Keratinocyte (primary cell): ENCODE data around the gene YY1AP1. TPM values are rescaled to one million over a fixed set of nuclear protein-coding genes. Genes with fewer than 3 reads are reported as not detected.
"Not testable (repeated sequence)": the region's sequence is repeated elsewhere in the genome, so short reads cannot be mapped to it uniquely, and the experiment has no call there.

Experiments used
- DNase-seq: peaks from one replicate; pipeline ENCODE4 v3.0.0-alpha.2; 2011; ENCODE audit warnings: low read depth, missing footprints, low spot score
- FAIRE-seq: peaks from 2 replicates; lab custom pipeline; 2011; peaks lifted over from hg19 to GRCh38; lab: Jason Lieb, UNC
- H2AFZ ChIP-seq: 2 replicates; pipeline ENCODE4 v1.6.0; 2012; ENCODE audit warnings: low read length, control low read depth, inconsistent platforms; ENCODE audit not compliant: control insufficient read depth
- H3K27ac ChIP-seq: 2 replicates; pipeline ENCODE4 v1.5.1; 2011; ENCODE audit warnings: low read length; ENCODE audit not compliant: control insufficient read depth, insufficient read depth
- H3K27me3 ChIP-seq: 3 replicates; pipeline ENCODE4 v1.6.0; 2011; ENCODE audit warnings: low read length; ENCODE audit not compliant: control insufficient read depth, insufficient read depth; ENCODE audit errors: extremely low read depth
- H3K36me3 ChIP-seq, 2 experiments: 2 replicates in 1 of 2; 3 replicates in 1 of 2; pipeline ENCODE4 v1.5.1; 2011; ENCODE audit warnings: low read length in 2 of 2, mild to moderate bottlenecking in 1 of 2; ENCODE audit not compliant: control insufficient read depth in 2 of 2, insufficient read depth in 2 of 2; ENCODE audit errors: extremely low read depth in 1 of 2
- H3K4me1 ChIP-seq: 3 replicates; pipeline ENCODE4 v1.5.1; 2011; ENCODE audit warnings: low read length; ENCODE audit not compliant: control insufficient read depth, insufficient read depth; ENCODE audit errors: extremely low read depth
- H3K4me2 ChIP-seq: 3 replicates; pipeline ENCODE4 v1.6.0; 2011; ENCODE audit warnings: low read depth, low read length; ENCODE audit not compliant: control insufficient read depth, insufficient read depth; ENCODE audit errors: extremely low read depth
- H3K4me3 ChIP-seq, 3 experiments: fragments of 200-600 bp in 1 of 3; sonication (generic) in 1 of 3; 2 replicates in 2 of 3; 3 replicates in 1 of 3; pipeline ENCODE4 v1.5.1; 2011 to 2016; ENCODE audit warnings: low read length in 3 of 3, mild to moderate bottlenecking in 3 of 3, control low read depth in 2 of 3, inconsistent platforms in 1 of 3, low read depth in 1 of 3, mixed read lengths in 1 of 3, mixed run types in 1 of 3, moderate library complexity in 1 of 3; ENCODE audit not compliant: control insufficient read depth in 2 of 3, insufficient read depth in 2 of 3; ENCODE audit errors: extremely low read depth in 1 of 3
- H3K79me2 ChIP-seq: 2 replicates; pipeline ENCODE4 v1.6.0; 2012; ENCODE audit warnings: low read length; ENCODE audit not compliant: control insufficient read depth, insufficient read depth
- H3K9ac ChIP-seq: 3 replicates; pipeline ENCODE4 v1.6.0; 2011; ENCODE audit warnings: low read length; ENCODE audit not compliant: control insufficient read depth, insufficient read depth; ENCODE audit errors: extremely low read depth
- H3K9me1 ChIP-seq: 3 replicates; pipeline ENCODE4 v1.6.0; 2011; ENCODE audit warnings: low read length; ENCODE audit not compliant: control insufficient read depth, insufficient read depth; ENCODE audit errors: extremely low read depth
- H3K9me3 ChIP-seq: 2 replicates; pipeline ENCODE4 v1.5.1; 2012; ENCODE audit warnings: low read depth, low read length; ENCODE audit not compliant: control insufficient read depth
- H4K20me1 ChIP-seq: 3 replicates; pipeline ENCODE4 v1.6.0; 2011; ENCODE audit warnings: low read length; ENCODE audit not compliant: control insufficient read depth, insufficient read depth; ENCODE audit errors: extremely low read depth
- EZH2 ChIP-seq: IDR thresholded peaks from one replicate; pipeline ENCODE4 v1.6.1; 2012; ENCODE audit warnings: inconsistent platforms, mild to moderate bottlenecking, low read length, moderate library complexity
- dilution Hi-C: fragments of 300-500 bp; cut with MboI; formaldehyde crosslinking; loops from one replicate; pipeline ENCODE4 v1.7.0; 2020; ENCODE audit warnings: low sequenced_read_pairs; ENCODE audit not compliant: extremely low pct_ligation_motif_present
- polyA plus RNA-seq, 5 experiments: library from polyadenylated mRNA; depleted of rRNA in 3 of 5; stranded (reverse) in 3 of 5; stranded (forward) in 1 of 5; unstranded in 1 of 5; fragments of >200 nt; gene quantifications; 1 replicate in 1 of 5; 2 replicates in 3 of 5; 3 replicates in 1 of 5; pipeline versions ENCODE4 v1.2.1 to v1.2.3, GENCODE V29; 2011 to 2012; ENCODE audit warnings: missing spikeins in 2 of 5, low read depth in 1 of 5, low replicate concordance in 1 of 5
- TF ChIP-seq, protein P1 (sequence below), 3 experiments: IDR thresholded peaks in 1 of 3; conservative IDR thresholded peaks in 1 of 3; optimal IDR thresholded peaks in 1 of 3; 2 replicates in 2 of 3; 3 replicates in 1 of 3; pipeline versions ENCODE3 to v1.5.1; 2011; ENCODE audit warnings: low read length in 3 of 3, mild to moderate bottlenecking in 3 of 3, moderate library complexity in 2 of 3, control low read depth in 1 of 3, inconsistent platforms in 1 of 3; ENCODE audit not compliant: insufficient read depth in 2 of 3; ENCODE audit errors: extremely low read depth in 1 of 3

Gene YY1AP1
- polyA plus RNA-seq, 1 donor (not counting 4 experiments of a cell fraction or from before 2014, with no cell fraction given) = 45.2 TPM

DNA sequence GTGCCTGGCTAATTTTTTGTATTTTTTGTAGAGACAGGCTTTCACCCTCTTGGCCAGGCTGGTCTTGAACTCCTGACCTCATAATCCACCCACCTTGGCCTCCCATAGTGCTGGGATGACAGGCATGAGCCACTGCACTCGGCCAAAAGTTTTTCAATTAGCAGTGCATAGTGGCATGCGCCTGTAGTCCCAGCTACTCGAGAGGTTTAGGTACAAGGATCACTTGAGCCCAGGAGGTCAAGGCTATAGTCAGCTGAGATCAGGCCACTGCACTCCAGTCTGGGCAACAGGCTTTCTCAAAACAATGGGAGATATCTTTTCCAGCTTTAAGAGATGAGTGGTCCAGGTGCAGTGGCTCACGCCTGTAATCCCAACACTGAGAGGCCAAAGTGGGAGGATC lies 31.1 kb upstream of the YY1AP1 start:
- Histone ChIP-seq H3K9me1 (no peaks in the 10 kb centered on the region), H3K79me2 (peaks cover 16% of the 10 kb centered on the region), H3K9ac (no peak overlapping the region), H3K4me1 (no peaks in the 10 kb centered on the region), H3K9me3 (no peaks in the 10 kb centered on the region), H3K4me2 (no peak overlapping the region), H3K4me3 (no peak overlapping the region), H3K36me3 (peaks cover 10 to 13% of the 10 kb centered on the region in 2 experiments), H4K20me1 (no peaks in the 10 kb centered on the region), H2AFZ (no peak overlapping the region), H3K27me3 (no peaks in the 10 kb centered on the region), H3K27ac (no peak overlapping the region)
- TF ChIP-seq, protein P1, sequence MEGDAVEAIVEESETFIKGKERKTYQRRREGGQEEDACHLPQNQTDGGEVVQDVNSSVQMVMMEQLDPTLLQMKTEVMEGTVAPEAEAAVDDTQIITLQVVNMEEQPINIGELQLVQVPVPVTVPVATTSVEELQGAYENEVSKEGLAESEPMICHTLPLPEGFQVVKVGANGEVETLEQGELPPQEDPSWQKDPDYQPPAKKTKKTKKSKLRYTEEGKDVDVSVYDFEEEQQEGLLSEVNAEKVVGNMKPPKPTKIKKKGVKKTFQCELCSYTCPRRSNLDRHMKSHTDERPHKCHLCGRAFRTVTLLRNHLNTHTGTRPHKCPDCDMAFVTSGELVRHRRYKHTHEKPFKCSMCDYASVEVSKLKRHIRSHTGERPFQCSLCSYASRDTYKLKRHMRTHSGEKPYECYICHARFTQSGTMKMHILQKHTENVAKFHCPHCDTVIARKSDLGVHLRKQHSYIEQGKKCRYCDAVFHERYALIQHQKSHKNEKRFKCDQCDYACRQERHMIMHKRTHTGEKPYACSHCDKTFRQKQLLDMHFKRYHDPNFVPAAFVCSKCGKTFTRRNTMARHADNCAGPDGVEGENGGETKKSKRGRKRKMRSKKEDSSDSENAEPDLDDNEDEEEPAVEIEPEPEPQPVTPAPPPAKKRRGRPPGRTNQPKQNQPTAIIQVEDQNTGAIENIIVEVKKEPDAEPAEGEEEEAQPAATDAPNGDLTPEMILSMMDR (optimal IDR thresholded peaks at IDR 0.05 in 1 of 3, IDR thresholded peaks at IDR 0.05 in 1 of 3, conservative IDR thresholded peaks at IDR 0.05 in 1 of 3; ENCODE audit: extremely low read depth in 1 of 3, insufficient read depth in 2 of 3, low read length in 3 of 3) = no peak
- no peak for TF ChIP-seq EZH2
- FAIRE-seq (no peak), DNase-seq (no peak)
- dilution Hi-C loops = no loop called here

DNA sequence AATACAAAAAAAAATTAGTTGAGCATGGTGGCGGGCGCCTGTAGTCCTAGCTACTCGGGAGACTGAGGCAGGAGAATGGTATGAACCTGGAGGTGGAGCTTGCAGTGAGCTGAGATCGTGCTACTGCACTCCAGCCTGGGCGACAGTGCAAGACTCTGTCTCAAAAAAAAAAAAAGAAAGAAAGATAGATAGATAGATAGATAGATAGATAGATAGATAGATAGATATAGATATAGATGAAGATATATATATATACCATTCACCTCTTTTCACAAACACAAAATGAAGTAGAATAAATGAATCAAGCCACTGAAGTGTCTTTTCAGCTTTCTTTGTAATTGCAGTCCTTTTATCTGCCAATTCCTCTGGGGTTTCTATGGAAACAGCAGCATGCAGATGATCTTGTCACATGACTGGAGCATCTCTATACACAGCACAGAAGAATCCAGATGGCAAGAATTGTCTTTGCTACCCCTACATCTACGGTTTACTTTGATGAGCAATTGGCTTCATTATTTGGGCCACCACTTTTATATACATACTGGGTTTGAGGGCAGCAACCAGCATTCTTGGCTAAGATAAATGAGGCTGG lies 30.0 kb upstream of the YY1AP1 start:
- H3K9me1 ChIP-seq, H3K4me3 ChIP-seq, dilution Hi-C loops, H3K27me3 ChIP-seq, H3K4me2 ChIP-seq, H3K27ac ChIP-seq, DNase-seq, H2AFZ ChIP-seq, H3K9ac ChIP-seq, H4K20me1 ChIP-seq, H3K4me1 ChIP-seq, H3K9me3 ChIP-seq, FAIRE-seq: not testable (repeated sequence)
- peaks cover 10 to 13% of the 10 kb centered on the region in 2 experiments for H3K36me3 ChIP-seq
- peaks cover 21% of the 10 kb centered on the region for H3K79me2 ChIP-seq

DNA sequence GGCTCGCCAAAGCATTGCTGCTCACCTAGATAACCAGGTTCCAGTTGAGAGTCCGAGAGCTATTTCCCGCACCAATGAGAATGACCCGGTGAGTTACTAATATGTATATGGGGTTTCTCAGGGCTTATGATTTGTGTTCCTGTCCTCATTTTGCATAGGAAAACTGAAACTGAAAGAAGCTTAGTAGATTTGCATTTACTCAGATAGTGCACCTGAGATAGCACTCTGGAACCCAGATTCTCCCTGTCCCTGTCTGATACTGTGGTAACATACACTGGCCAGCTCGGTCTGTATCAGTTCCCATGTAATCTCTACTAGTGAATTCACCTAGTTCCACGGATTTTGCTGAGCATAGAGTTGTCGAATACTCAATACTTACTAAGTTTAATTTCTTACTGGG lies 28.5 kb upstream of the YY1AP1 start:
- dilution Hi-C loops = no loop called here
- peaks cover 26% of the 10 kb centered on the region for H3K79me2 ChIP-seq
- no peak for FAIRE-seq

More for the DNA sequence above, 28.5 kb upstream of the YY1AP1 start:
- H2AFZ ChIP-seq = no peak overlapping the region
- no peak overlapping the region for H3K4me2 ChIP-seq
- no peak overlapping the region for H3K27ac ChIP-seq
- no peak for DNase-seq
- H3K9ac ChIP-seq = no peak overlapping the region
- no peak overlapping the region for H3K4me3 ChIP-seq
- TF ChIP-seq, protein P1 (optimal IDR thresholded peaks at IDR 0.05 in 1 of 3, IDR thresholded peaks at IDR 0.05 in 1 of 3, conservative IDR thresholded peaks at IDR 0.05 in 1 of 3; ENCODE audit: extremely low read depth in 1 of 3, insufficient read depth in 2 of 3, low read length in 3 of 3) = no peak
- no peak for TF ChIP-seq EZH2
- no peaks in the 10 kb centered on the region for H3K9me1 ChIP-seq
- H3K27me3 ChIP-seq = no peaks in the 10 kb centered on the region
- H3K9me3 ChIP-seq = no peaks in the 10 kb centered on the region
- H3K4me1 ChIP-seq = no peaks in the 10 kb centered on the region
- H3K36me3 ChIP-seq = peaks cover 12 to 19% of the 10 kb centered on the region in 2 experiments
- H4K20me1 ChIP-seq = no peaks in the 10 kb centered on the region
